GM23248 (cell line): ENCODE data around the gene ADAM10. TPM values are rescaled to one million over a fixed set of nuclear protein-coding genes. Genes with fewer than 3 reads are reported as not detected.
"Not testable (repeated sequence)": the region's sequence is repeated elsewhere in the genome, so short reads cannot be mapped to it uniquely, and the experiment has no call there.

Experiments used
- DNase-seq: peaks from one replicate; pipeline ENCODE4 v3.0.0-alpha.2; 2015
- H2AFZ ChIP-seq: fragments of 200-600 bp; sonication (generic); 2 replicates; pipeline ENCODE4 v1.6.1; 2016; ENCODE audit warnings: antibody characterized with exemption
- H3F3A ChIP-seq: fragments of 200-600 bp; sonication (generic); 2 replicates; pipeline ENCODE4 v1.6.1; 2016; ENCODE audit warnings: mild to moderate bottlenecking, antibody characterized with exemption, mixed run types; ENCODE audit not compliant: insufficient read depth
- H3K27ac ChIP-seq: fragments of 200-600 bp; sonication (generic); 2 replicates; pipeline ENCODE4 v1.5.1; 2016; ENCODE audit warnings: mild to moderate bottlenecking
- H3K27me3 ChIP-seq: fragments of 200-600 bp; sonication (generic); replicated peaks from 2 replicates; pipeline ENCODE4 v1.6.1; 2016; ENCODE audit warnings: mild to moderate bottlenecking; ENCODE audit not compliant: insufficient read depth
- H3K36me3 ChIP-seq: fragments of 200-600 bp; sonication (generic); 2 replicates; pipeline ENCODE4 v1.6.1; 2016; ENCODE audit warnings: low read depth, mild to moderate bottlenecking
- H3K4me1 ChIP-seq: fragments of 200-600 bp; sonication (generic); 2 replicates; pipeline ENCODE4 v1.6.1; 2016; ENCODE audit warnings: mild to moderate bottlenecking; ENCODE audit not compliant: insufficient read depth
- H3K4me2 ChIP-seq: fragments of 200-600 bp; sonication (generic); one replicate; pipeline ENCODE4 v1.6.1; 2016; ENCODE audit warnings: mild to moderate bottlenecking; ENCODE audit not compliant: unreplicated experiment
- H3K4me3 ChIP-seq: fragments of 200-600 bp; sonication (generic); 2 replicates; pipeline ENCODE4 v1.5.1; 2016; ENCODE audit warnings: mild to moderate bottlenecking
- H3K79me2 ChIP-seq: fragments of 200-600 bp; sonication (generic); 2 replicates; pipeline ENCODE4 v1.6.1; 2016; ENCODE audit warnings: mild to moderate bottlenecking; ENCODE audit not compliant: insufficient read depth
- H3K9ac ChIP-seq: fragments of 200-600 bp; sonication (generic); 2 replicates; pipeline ENCODE4 v1.6.1; 2016; ENCODE audit warnings: mild to moderate bottlenecking
- H3K9me2 ChIP-seq: fragments of 200-600 bp; sonication (generic); 2 replicates; pipeline ENCODE4 v1.6.1; 2016; ENCODE audit warnings: mixed run types, mild to moderate bottlenecking, moderate library complexity; ENCODE audit not compliant: insufficient read depth
- H3K9me3 ChIP-seq: fragments of 200-600 bp; sonication (generic); one replicate; pipeline ENCODE4 v1.6.1; 2017; ENCODE audit warnings: low read depth
- H4K20me1 ChIP-seq: fragments of 200-600 bp; sonication (generic); 2 replicates; pipeline ENCODE4 v1.6.0; 2016; ENCODE audit not compliant: insufficient read depth
- EZH2 ChIP-seq: fragments of 200-600 bp; sonication (generic); IDR thresholded peaks from 2 replicates; pipeline ENCODE4 v1.6.1; 2018; ENCODE audit warnings: antibody characterized with exemption, mild to moderate bottlenecking; ENCODE audit not compliant: insufficient read depth, poor library complexity, severe bottlenecking
- EZH2phosphoT487 ChIP-seq: fragments of 200-600 bp; sonication (generic); IDR thresholded peaks from 2 replicates; pipeline ENCODE4 v1.6.1; 2018; ENCODE audit warnings: antibody characterized with exemption, moderate library complexity, mild to moderate bottlenecking, low read depth; ENCODE audit not compliant: insufficient read depth
- WGBS, 2 experiments: methylation state at CpG; one replicate each; pipeline ENCODE4 v1.1.6; 2015 to 2017; ENCODE audit warnings: low lambda C conversion rate in 2 of 2, low coverage in 1 of 2; ENCODE audit errors: missing lambda C conversion rate in 2 of 2; 5-methylcytosine and 5-hydroxymethylcytosine counted together
- in situ Hi-C: fragments of 300-500 bp; cut with MboI; formaldehyde crosslinking; loops from 2 replicates; pipeline ENCODE4 v1.15.0; 2020
- polyA plus RNA-seq: library from polyadenylated mRNA; unstranded; fragments of >200 nt; fragmentation: Nextera tagmentation; extraction: Ambion mirVana; gene quantifications from 2 replicates; pipeline ENCODE4 v1.2.1, GENCODE V29; 2016
- total RNA-seq: library from RNA; depleted of rRNA; stranded (reverse); fragments of >200 nt; shearing (Covaris generic); gene quantifications from 2 replicates; pipeline ENCODE4 v1.2.3, GENCODE V29; 2014

ADAM10 gene
- total and polyA plus RNA-seq, 2 experiments from 2014 or later = 171 to 190 TPM

DNA sequence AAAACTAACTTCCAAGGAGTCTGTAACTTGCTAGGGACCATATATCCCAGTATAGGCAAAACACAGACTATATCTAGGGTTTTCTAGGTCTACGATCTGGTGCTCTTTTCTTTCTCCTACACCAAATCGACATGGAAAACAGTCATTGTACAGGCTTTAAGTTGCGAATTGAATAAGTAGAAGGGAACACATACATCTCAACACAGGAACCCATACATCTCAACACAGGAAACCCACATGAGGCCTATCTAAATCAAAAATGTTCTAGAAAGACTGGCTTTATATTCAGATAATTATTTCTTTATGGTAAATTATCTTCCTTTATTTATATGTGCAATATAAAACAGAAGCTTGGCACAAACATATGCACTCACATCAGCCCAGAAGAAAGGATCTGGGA, 126.6 kb downstream of the ADAM10 start:
- WGBS, 2 experiments = 94 to 95% methylated on average over 3 of the region's 3 CpGs
- H3K4me3 ChIP-seq = no peak overlapping the region
- TF ChIP-seq EZH2 = no peak
- TF ChIP-seq EZH2phosphoT487 = no peak
- H3K4me1 ChIP-seq = peaks cover 4% of the 10 kb centered on the region
- in situ Hi-C loops = no loop called here
- no peaks in the 10 kb centered on the region for H3K9me3 ChIP-seq
- H3K9ac ChIP-seq = no peak overlapping the region
- H3K4me2 ChIP-seq = no peak overlapping the region
- H3K36me3 ChIP-seq = peaks cover 31% of the 10 kb centered on the region
- no peaks in the 10 kb centered on the region for H3K9me2 ChIP-seq
- H3K27me3 ChIP-seq = no peaks in the 10 kb centered on the region
- no peak overlapping the region for H2AFZ ChIP-seq
- no peaks in the 10 kb centered on the region for H4K20me1 ChIP-seq
- no peak overlapping the region for H3K27ac ChIP-seq
- H3K79me2 ChIP-seq = peaks cover 29% of the 10 kb centered on the region
- DNase-seq = no peak
- peaks cover 12% of the 10 kb centered on the region; the same call in 1 of the 2 replicates for H3F3A ChIP-seq

DNA sequence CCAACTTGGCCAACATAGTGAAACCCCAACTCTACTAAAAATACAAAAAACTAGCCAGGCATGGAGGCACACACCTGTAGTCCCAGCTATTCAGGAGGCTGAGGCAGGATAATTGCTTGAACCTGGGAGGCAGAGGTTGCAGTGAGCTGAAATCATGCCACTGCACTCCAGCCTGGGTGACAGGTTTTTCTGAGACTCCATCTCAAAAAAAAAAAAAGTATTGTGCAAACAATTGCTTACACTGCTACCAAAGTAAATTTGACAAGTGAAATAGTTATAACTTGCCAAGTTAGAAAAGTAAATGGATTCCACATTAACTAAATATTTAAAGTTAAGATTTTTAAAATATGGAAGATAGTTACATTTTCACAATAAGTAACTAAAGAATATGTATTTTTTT, 129.2 kb downstream of the ADAM10 start:
- H3K27ac ChIP-seq, H3K9me2 ChIP-seq, H3K27me3 ChIP-seq, H2AFZ ChIP-seq, H3K9me3 ChIP-seq, H3K9ac ChIP-seq, H3K4me3 ChIP-seq, DNase-seq, H4K20me1 ChIP-seq, in situ Hi-C loops, H3K4me2 ChIP-seq, H3K4me1 ChIP-seq: not testable (repeated sequence)
- H3K36me3 ChIP-seq = peaks cover 29% of the 10 kb centered on the region
- peaks cover 16% of the 10 kb centered on the region; the same call in 1 of the 2 replicates for H3F3A ChIP-seq
- H3K79me2 ChIP-seq = peaks cover 50% of the 10 kb centered on the region

DNA sequence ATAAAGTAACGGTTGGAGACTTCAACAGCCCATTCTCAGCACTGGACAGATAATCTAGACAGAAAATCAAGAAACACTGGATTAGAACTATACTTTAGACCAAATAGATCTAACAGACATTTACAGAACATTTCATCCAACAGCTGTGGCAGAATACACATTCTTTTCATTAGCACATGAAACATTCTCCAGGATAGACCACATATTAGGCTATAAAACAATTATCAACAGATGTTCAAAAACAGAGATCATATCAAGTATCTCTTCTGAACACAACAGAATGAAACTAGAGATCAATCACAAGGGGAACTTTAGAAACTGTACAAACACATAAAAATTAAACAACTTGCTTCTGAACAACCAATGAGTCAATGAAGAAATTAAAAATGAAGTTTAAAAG, 133.3 kb downstream of the ADAM10 start:
- no peak overlapping the region for H3K4me2 ChIP-seq
- peaks cover 12% of the 10 kb centered on the region; the same call in 1 of the 2 replicates for H3F3A ChIP-seq
- H3K79me2 ChIP-seq = peaks cover 76% of the 10 kb centered on the region
- DNase-seq = no peak
- H3K36me3 ChIP-seq = peaks cover 41% of the 10 kb centered on the region
- TF ChIP-seq EZH2 = no peak
- in situ Hi-C loops = no loop called here
- H3K4me3 ChIP-seq = no peak overlapping the region
- H3K9ac ChIP-seq = no peak overlapping the region
- no peak overlapping the region for H3K27ac ChIP-seq
- no peaks in the 10 kb centered on the region for H3K9me3 ChIP-seq
- 61 to 76% methylated on average over 1 of the region's 1 CpG for WGBS, 2 experiments
- H3K4me1 ChIP-seq = no peaks in the 10 kb centered on the region
- no peaks in the 10 kb centered on the region for H4K20me1 ChIP-seq
- H3K27me3 ChIP-seq = no peaks in the 10 kb centered on the region
- H3K9me2 ChIP-seq = no peaks in the 10 kb centered on the region
- H2AFZ ChIP-seq = no peak overlapping the region

DNA sequence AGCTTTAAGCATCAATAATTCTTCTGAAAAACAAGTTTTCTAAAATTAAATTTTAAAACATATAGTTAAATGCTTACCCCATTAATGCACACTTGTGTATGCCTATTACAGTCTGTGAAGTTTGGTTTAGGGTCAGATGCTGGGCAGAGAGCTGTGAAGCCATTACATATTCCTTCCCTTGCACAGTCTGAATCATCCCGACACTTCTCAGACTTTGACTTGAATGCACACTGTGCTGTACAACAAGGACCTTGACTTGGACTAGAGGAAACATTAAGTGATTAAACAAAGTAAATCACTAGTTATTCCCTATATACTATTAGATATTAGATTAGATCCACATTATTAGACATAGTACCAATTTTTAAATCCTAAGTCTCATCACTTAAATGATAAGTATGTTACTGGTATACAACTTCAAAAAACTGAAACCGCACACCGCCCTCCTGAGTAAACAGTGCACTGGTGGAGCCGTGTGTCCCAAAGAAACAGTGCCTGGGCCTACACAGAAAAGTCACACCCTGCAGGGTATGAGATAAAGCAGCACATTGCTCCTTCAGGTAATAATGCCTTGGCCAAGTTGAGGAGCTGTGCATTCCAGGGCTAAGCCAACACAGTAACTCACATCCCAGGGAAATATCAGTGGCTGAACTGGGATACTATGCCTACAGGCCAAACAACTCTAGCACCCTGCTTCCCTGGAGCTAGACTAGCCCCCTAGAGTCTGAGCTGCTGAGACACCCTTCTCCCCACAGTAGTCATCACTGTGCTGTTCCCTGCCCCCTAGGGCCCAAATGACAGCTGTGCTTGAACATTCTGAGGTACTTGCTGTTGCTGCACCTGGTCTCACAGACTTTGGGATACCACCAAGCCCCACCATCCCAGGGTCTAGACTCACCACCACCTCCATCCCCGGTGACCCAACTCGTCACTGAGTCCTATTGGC, 137.5 kb downstream of the ADAM10 start:
- Histone ChIP-seq H3K36me3 (peaks cover 45% of the 10 kb centered on the region), H3K9me2 (no peaks in the 10 kb centered on the region), H3K9ac (no peak overlapping the region), H4K20me1 (no peaks in the 10 kb centered on the region), H3F3A (peaks cover 31% of the 10 kb centered on the region; the same call in 1 of the 2 replicates), H3K4me1 (peaks cover 18% of the 10 kb centered on the region), H3K27me3 (no peaks in the 10 kb centered on the region), H3K79me2 (peaks cover 59% of the 10 kb centered on the region), H3K4me2 (no peak overlapping the region), H3K9me3 (no peaks in the 10 kb centered on the region), H3K4me3 (no peak overlapping the region), H2AFZ (no peak overlapping the region), H3K27ac (no peak overlapping the region)
- no peak for DNase-seq
- TF ChIP-seq EZH2 (no peak), EZH2phosphoT487 (no peak)
- in situ Hi-C loops = no loop called here
- WGBS, 2 experiments = 95 to 98% methylated on average over 6 of the region's 6 CpGs
